Measurements from ENCODE around the gene ADGRV1.

- TF ChIP-seq SUZ12 (IDR thresholded peaks at IDR 0.05; ENCODE audit: extremely low read depth, insufficient read depth, insufficient read length) (no peak), YY1 (IDR thresholded peaks at IDR 0.05; ENCODE audit: insufficient read depth, insufficient read length) (no peak), ZNF274 (IDR thresholded peaks at IDR 0.05; ENCODE audit: low read depth, low read length) (no peak)
Observed at GRCh38 chr5:91042247-91042935, 483.8 kb downstream of the ADGRV1 start.
